Epithelial cell of proximal tubule (primary cell): ENCODE results near the gene CDON. TPM values are rescaled to one million over a fixed set of nuclear protein-coding genes. Genes with fewer than 3 reads are reported as not detected.
"Not testable (repeated sequence)": the region's sequence is repeated elsewhere in the genome, so short reads cannot be mapped to it uniquely, and the experiment has no call there.

Experiments used
- DNase-seq: peaks from one replicate; pipeline ENCODE4 v3.0.0-alpha.2; 2011; ENCODE audit warnings: low read depth
- H3K4me3 ChIP-seq: 2 replicates; pipeline ENCODE4 v1.5.1; 2011; ENCODE audit warnings: low read depth, mild to moderate bottlenecking, low read length
- CTCF ChIP-seq: conservative IDR thresholded peaks from 2 replicates; pipeline ENCODE4 v1.5.1; 2012; ENCODE audit warnings: low read depth, mild to moderate bottlenecking, low read length
- total RNA-seq: library from RNA; depleted of rRNA; stranded (reverse); fragments of >200 nt; gene quantifications from 2 replicates; pipeline ENCODE4 v1.2.3, GENCODE V29; 2015

Gene CDON
- total RNA-seq, 1 donor from 2014 or later, result 4.9 TPM

DNA sequence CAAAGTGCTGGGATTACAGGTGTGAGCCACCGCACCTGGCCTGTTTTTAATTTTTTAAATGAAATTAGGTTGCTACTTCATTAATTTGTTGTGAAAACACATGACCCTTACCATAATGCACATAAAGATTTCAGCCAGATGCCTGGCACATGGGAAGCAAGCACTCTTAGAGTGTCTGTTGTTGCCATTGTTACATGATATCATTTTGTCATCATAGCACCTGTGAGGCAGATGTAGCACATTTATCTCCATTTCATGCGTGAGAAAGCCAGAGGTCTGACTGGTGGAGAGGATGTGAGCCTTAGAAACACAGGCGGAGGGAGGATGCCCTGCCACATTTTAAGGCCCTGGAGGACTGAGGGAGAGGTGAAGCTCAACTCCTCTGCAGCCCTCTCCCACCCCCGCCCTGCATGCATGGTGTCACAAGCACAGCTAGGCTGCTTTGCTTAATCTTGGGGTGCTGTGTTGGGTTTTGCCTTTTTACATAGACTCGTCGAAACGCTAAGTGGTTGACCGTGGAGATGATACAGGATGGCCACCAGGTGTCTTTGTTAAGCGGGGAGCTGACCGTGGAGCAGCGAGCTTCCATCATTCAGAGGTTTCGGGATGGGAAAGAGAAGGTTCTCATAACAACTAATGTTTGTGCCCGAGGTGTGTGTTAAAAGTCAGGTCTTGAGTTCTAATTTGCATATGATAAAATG is 144.4 kb downstream of the CDON start:
- TF ChIP-seq CTCF, result no peak
- no peak overlapping the region for H3K4me3 ChIP-seq
- no peak for DNase-seq

- no peak for DNase-seq
- TF ChIP-seq CTCF, result no peak
- no peak overlapping the region for H3K4me3 ChIP-seq
Measured at GRCh38 chr11:125916683-125917347, 145.9 kb downstream of the CDON start.

GRCh38 chr11:125914601-125915000 is 148.1 kb downstream of the CDON start:
- not testable (repeated sequence) for H3K4me3 ChIP-seq, DNase-seq

DNA sequence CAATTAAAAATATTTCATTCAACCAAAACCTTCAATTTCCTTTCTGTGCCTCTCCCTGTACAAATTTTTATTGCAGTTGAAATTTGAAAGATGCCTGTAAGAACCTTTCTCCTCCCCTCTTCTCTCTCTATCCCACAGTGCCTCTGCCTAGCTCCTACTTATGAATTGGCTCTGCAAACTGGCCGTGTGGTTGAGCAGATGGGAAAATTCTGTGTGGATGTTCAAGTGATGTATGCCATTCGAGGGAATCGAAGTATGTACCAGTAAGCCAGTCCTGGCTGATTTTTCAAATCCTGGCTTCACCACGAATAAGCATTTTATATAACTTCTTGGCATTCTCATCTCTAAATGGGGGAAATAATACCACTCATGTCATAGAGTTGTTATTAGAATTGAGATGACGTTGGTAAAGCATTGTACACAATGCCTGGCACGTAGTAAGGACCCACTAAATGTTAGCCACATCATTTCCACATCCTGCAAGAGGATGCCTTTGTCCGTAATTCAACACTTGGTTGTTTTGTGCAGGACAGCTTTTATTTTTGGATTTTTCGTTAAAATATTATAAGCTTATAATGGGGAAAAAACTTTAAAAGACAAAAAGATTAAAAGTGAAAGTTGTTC is 152.3 kb downstream of the CDON start:
- TF ChIP-seq CTCF, result no peak
- H3K4me3 ChIP-seq, result no peak overlapping the region
- DNase-seq, result no peak

Other genes starting within 250 kb of the CDON start
- not detected in 2 replicates for gene PATE4, start 229.6 kb downstream of the CDON start, total RNA-seq
- 9.3 and 11.3 TPM in 2 replicates for gene HYLS1, start 175.2 kb downstream of the CDON start, total RNA-seq
- 7.1 and 8.0 TPM in 2 replicates for gene PUS3, start 159.7 kb downstream of the CDON start, total RNA-seq
- 0.14 TPM in 1 of 2 replicates, not detected in the other for gene DDX25, start 158.4 kb downstream of the CDON start, total RNA-seq
- gene VSIG10L2, start 116.8 kb downstream of the CDON start, total RNA-seq, result not detected in 2 replicates
- 18.2 and 24.9 TPM in 2 replicates for gene RPUSD4, start 148.8 kb upstream of the CDON start, total RNA-seq
- 26.0 and 28.1 TPM in 2 replicates for gene FAM118B, start 148.9 kb upstream of the CDON start, total RNA-seq
- 54.8 and 76.3 TPM in 2 replicates for gene SRPRA, start 206.0 kb upstream of the CDON start, total RNA-seq
- gene FOXRED1, start 206.3 kb upstream of the CDON start, total RNA-seq, result 28.1 and 34.1 TPM in 2 replicates
- 2.3 and 3.8 TPM in 2 replicates for gene TIRAP, start 220.2 kb upstream of the CDON start, total RNA-seq
- gene DCPS, start 241.2 kb upstream of the CDON start, total RNA-seq, result 17.2 and 24.1 TPM in 2 replicates